CD14-positive monocyte (primary cell): ENCODE data around the gene CCL11. TPM values are rescaled to one million over a fixed set of nuclear protein-coding genes. Genes with fewer than 3 reads are reported as not detected.

ENCODE experiments used
- DNase-seq, 3 donors: peaks; one replicate each; pipeline ENCODE4 v3.0.0-alpha.2; 2011 to 2022
- H2AFZ ChIP-seq: 2 replicates; pipeline ENCODE4 v1.6.0; 2012; ENCODE audit warnings: mild to moderate bottlenecking, low read depth, low read length, inconsistent platforms; ENCODE audit not compliant: insufficient read depth, poor library complexity, severe bottlenecking
- H3K27ac ChIP-seq, 2 donors: 1 replicate in 1 of 2; 2 replicates in 1 of 2; pipeline ENCODE4 v1.5.1; 2012 to 2013; ENCODE audit warnings: low read length in 2 of 2, control low read depth in 1 of 2, inconsistent platforms in 1 of 2, low read depth in 1 of 2, mild to moderate bottlenecking in 1 of 2
- H3K27me3 ChIP-seq, 2 donors: one replicate each; pipeline versions ENCODE4 v1.6.0 to v1.6.1; 2011 to 2013; ENCODE audit warnings: low read length in 2 of 2; ENCODE audit not compliant: control insufficient read depth in 2 of 2, insufficient read depth in 2 of 2
- H3K36me3 ChIP-seq, 2 donors: replicated peaks in 1 of 2; 1 replicate in 1 of 2; 2 replicates in 1 of 2; pipeline versions ENCODE4 v1.5.1 to v1.6.1; 2012 to 2013; ENCODE audit warnings: low read length in 2 of 2, control low read depth in 1 of 2, inconsistent platforms in 1 of 2, mild to moderate bottlenecking in 1 of 2; ENCODE audit not compliant: insufficient read depth in 2 of 2, control insufficient read depth in 1 of 2
- H3K4me1 ChIP-seq, 2 donors: 1 replicate in 1 of 2; 2 replicates in 1 of 2; pipeline versions ENCODE4 v1.5.1 to v1.6.1; 2012 to 2013; ENCODE audit warnings: low read length in 2 of 2, control low read depth in 1 of 2, inconsistent platforms in 1 of 2, mild to moderate bottlenecking in 1 of 2, moderate library complexity in 1 of 2; ENCODE audit not compliant: insufficient read depth in 2 of 2, control insufficient read depth in 1 of 2
- H3K4me2 ChIP-seq: replicated peaks from 2 replicates; pipeline ENCODE3; 2012; ENCODE audit warnings: low read length, moderate library complexity, mild to moderate bottlenecking; ENCODE audit not compliant: poor library complexity, severe bottlenecking; ENCODE audit errors: extremely low read depth
- H3K4me3 ChIP-seq, 3 experiments: fragments of 200-600 bp in 1 of 3; sonication (generic) in 1 of 3; replicated peaks in 1 of 3; 1 replicate in 2 of 3; 2 replicates in 1 of 3; pipeline ENCODE4 v1.5.1; 2011 to 2013; ENCODE audit warnings: low read length in 3 of 3, mild to moderate bottlenecking in 3 of 3, control low read depth in 2 of 3, low read depth in 2 of 3, inconsistent platforms in 1 of 3, moderate library complexity in 1 of 3
- H3K79me2 ChIP-seq: 2 replicates; pipeline ENCODE4 v1.6.0; 2012; ENCODE audit warnings: mild to moderate bottlenecking, control low read depth, inconsistent platforms, low read length, moderate library complexity; ENCODE audit not compliant: insufficient read depth
- H3K9ac ChIP-seq: 2 replicates; pipeline ENCODE4 v1.6.0; 2017; ENCODE audit warnings: low read length, mild to moderate bottlenecking; ENCODE audit not compliant: insufficient read depth, poor library complexity, severe bottlenecking
- H3K9me3 ChIP-seq, 2 donors: replicated peaks in 1 of 2; 1 replicate in 1 of 2; 2 replicates in 1 of 2; pipeline versions ENCODE4 v1.5.1 to v1.6.1; 2012 to 2013; ENCODE audit warnings: low read length in 2 of 2, control low read depth in 1 of 2; ENCODE audit not compliant: control insufficient read depth in 1 of 2, insufficient read depth in 1 of 2
- H4K20me1 ChIP-seq: 2 replicates; pipeline ENCODE4 v1.6.0; 2012; ENCODE audit warnings: mild to moderate bottlenecking, low read length, control low read depth, moderate library complexity; ENCODE audit not compliant: insufficient read depth
- H3K27ac Mint-ChIP-seq, 7 donors: one replicate each; pipeline ENCODE4 v1.8.0; 2020; ENCODE audit warnings: mild to moderate bottlenecking in 7 of 7, mixed read lengths in 7 of 7, moderate library complexity in 6 of 7, inconsistent platforms in 2 of 7
- H3K27me3 Mint-ChIP-seq, 3 donors: one replicate each; pipeline ENCODE4 v1.8.0; 2021 to 2022; ENCODE audit warnings: low read depth in 3 of 3, mild to moderate bottlenecking in 3 of 3, mixed read lengths in 3 of 3, moderate library complexity in 3 of 3, inconsistent platforms in 1 of 3
- H3K36me3 Mint-ChIP-seq, 2 donors: one replicate each; pipeline ENCODE4 v1.8.0; 2020; ENCODE audit warnings: mixed read lengths in 2 of 2, inconsistent platforms in 1 of 2, mild to moderate bottlenecking in 1 of 2
- H3K4me1 Mint-ChIP-seq: one replicate; pipeline ENCODE4 v1.8.0; 2020; ENCODE audit warnings: mild to moderate bottlenecking, mixed read lengths
- H3K4me3 Mint-ChIP-seq, 2 donors: one replicate each; pipeline ENCODE4 v1.8.0; 2020; ENCODE audit warnings: mild to moderate bottlenecking in 2 of 2, mixed read lengths in 2 of 2, moderate library complexity in 1 of 2
- H3K9me3 Mint-ChIP-seq, 7 donors: one replicate each; pipeline ENCODE4 v1.8.0; 2020 to 2022; ENCODE audit warnings: mixed read lengths in 7 of 7, mild to moderate bottlenecking in 6 of 7, moderate library complexity in 6 of 7, inconsistent platforms in 2 of 7
- WGBS: methylation state at CpG from one replicate; pipeline ENCODE4 v1.1.5; 2013; ENCODE audit warnings: missing lambda C conversion rate; ENCODE audit not compliant: insufficient coverage; 5-methylcytosine and 5-hydroxymethylcytosine counted together
- intact Hi-C, 2 donors: fragments of 100-400 bp; cut with micrococcal nuclease; formaldehyde crosslinking; loops; one replicate each; pipeline versions ENCODE4 v1.15.0 to v1.15.1; 2023
- polyA plus RNA-seq, 3 donors: library from polyadenylated mRNA; depleted of rRNA in 1 of 3; unstranded in 2 of 3; stranded (reverse) in 1 of 3; fragments of 300-500 nt in 2 of 3; fragments of >200 nt in 1 of 3; fragmentation: Illumina TruSeq in 2 of 3; gene quantifications; 1 replicate in 2 of 3; 2 replicates in 1 of 3; pipeline ENCODE4 v1.2.3, GENCODE V29; 2012 to 2021
- TF ChIP-seq, protein P1 (sequence below): fragments of 200-600 bp; IDR thresholded peaks from one replicate; pipeline ENCODE4 v1.8.0; 2022; ENCODE audit warnings: antibody characterized with exemption, mild to moderate bottlenecking

CCL11 gene
- polyA plus RNA-seq, 3 donors, result not detected

DNA sequence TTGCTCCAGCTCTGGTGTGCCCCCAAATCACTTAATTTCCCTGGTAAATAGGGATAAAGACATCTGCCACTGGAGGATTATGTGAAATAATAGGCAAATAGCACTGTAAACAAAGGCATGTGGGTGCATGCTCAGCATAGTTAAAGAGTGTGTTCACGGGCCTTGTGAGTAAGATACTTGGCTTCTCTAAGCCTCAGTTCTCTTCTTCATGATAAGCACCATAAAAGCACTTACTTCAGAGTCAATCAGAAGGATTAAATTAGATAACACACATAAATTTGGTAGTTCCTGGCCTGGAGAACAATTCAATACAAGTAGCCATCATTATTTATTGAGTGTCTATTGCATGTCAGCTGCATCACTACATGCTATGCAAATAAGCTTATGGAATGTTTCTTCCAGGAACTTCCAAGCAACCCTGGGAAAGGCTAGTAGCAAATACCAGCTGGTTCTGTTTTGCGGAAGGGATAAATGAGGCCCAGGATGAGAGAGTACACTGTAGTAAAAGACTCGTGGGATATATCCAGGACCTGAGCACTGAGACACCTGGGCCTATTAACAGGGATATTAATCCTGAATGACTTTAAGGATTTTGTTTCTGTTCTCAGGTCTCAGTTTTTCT is 14.5 kb downstream of the CCL11 start:
- peak overlapping the region in 1 of 2 donors; percentile 3 for H3K27ac ChIP-seq
- TF ChIP-seq, protein P1, sequence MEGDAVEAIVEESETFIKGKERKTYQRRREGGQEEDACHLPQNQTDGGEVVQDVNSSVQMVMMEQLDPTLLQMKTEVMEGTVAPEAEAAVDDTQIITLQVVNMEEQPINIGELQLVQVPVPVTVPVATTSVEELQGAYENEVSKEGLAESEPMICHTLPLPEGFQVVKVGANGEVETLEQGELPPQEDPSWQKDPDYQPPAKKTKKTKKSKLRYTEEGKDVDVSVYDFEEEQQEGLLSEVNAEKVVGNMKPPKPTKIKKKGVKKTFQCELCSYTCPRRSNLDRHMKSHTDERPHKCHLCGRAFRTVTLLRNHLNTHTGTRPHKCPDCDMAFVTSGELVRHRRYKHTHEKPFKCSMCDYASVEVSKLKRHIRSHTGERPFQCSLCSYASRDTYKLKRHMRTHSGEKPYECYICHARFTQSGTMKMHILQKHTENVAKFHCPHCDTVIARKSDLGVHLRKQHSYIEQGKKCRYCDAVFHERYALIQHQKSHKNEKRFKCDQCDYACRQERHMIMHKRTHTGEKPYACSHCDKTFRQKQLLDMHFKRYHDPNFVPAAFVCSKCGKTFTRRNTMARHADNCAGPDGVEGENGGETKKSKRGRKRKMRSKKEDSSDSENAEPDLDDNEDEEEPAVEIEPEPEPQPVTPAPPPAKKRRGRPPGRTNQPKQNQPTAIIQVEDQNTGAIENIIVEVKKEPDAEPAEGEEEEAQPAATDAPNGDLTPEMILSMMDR, result no peak
- DNase-seq, result no peak
- H3K27ac Mint-ChIP-seq, result peak overlapping the region in 3 of 7 donors; percentile 13 to 47 (median 21)
- no peaks in the 10 kb centered on the region for H3K36me3 ChIP-seq
- no peak overlapping the region for H3K4me2 ChIP-seq
- H3K4me1 ChIP-seq, result peaks cover 34 to 39% of the 10 kb centered on the region in 2 donors
- H3K27me3 Mint-ChIP-seq, result peaks cover 2 to 3% (median 2%) of the 10 kb centered on the region in 3 donors
- H2AFZ ChIP-seq, result no peak overlapping the region
- H3K79me2 ChIP-seq, result no peaks in the 10 kb centered on the region
- intact Hi-C loops, result loop anchor here in 1 of 2 donors (5.0 to 10.0 kb wide), 2 partner anchors 65 to 93 kb away; partner anchors contain the start of gene CCL1
- H3K9me3 ChIP-seq, result no peaks in the 10 kb centered on the region
- no peak overlapping the region for H3K9ac ChIP-seq
- peaks cover 50% of the 10 kb centered on the region for H3K4me1 Mint-ChIP-seq
- H3K4me3 Mint-ChIP-seq, result no peak overlapping the region
- WGBS, result 100% methylated on average over 2 of the region's 3 CpGs
- H4K20me1 ChIP-seq, result no peaks in the 10 kb centered on the region
- H3K27me3 ChIP-seq, result no peaks in the 10 kb centered on the region
- H3K9me3 Mint-ChIP-seq, result peaks cover 0 to 4% (median 2%) of the 10 kb centered on the region in 7 donors
- no peaks in the 10 kb centered on the region for H3K36me3 Mint-ChIP-seq
- no peak overlapping the region for H3K4me3 ChIP-seq

DNA sequence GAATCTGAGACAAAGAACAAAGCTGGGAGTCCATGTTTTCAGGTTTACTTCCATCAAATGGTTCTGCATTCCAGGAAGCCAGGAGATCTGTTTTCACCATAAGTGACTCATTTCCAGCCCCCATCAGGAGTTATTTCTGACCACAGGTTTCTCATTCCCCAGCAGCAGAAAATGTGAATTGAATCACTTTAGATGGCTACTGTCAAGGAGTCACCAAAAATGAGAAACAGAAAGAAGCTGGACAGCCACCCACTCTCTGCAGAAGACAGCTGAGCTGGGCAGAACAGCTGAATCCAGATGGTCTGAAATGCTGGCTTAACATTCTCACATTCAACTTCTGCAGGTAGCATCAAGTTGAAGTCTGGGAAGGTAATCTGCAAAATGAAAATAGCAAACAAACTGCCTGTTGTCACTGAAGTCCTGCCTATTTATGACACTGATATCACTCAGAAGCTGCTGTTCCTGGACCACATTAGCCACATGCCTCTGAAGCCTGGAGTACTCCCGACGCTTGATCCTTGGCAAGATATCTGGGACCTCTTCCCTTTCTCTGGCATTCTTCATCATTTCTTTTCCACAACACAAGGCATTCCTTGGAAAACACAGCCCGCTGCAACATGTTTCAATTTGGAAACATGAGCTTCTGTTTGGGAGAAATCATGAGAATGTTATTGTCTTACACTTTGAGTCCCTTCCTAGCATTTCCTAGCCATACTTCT is 15.3 kb downstream of the CCL11 start:
- Histone ChIP-seq H3K9ac (no peak overlapping the region), H3K4me2 (no peak overlapping the region), H3K4me1 (peaks cover 34 to 41% of the 10 kb centered on the region in 2 donors), H3K36me3 (no peaks in the 10 kb centered on the region), H3K27ac (no peak overlapping the region), H2AFZ (no peak overlapping the region), H3K9me3 (no peaks in the 10 kb centered on the region), H3K27me3 (no peaks in the 10 kb centered on the region), H3K4me3 (no peak overlapping the region), H3K79me2 (no peaks in the 10 kb centered on the region), H4K20me1 (no peaks in the 10 kb centered on the region)
- H3K4me1 Mint-ChIP-seq, result peaks cover 53% of the 10 kb centered on the region
- H3K4me3 Mint-ChIP-seq, result no peak overlapping the region
- peak in 2 of 3 donors; percentile 33 to 67 for DNase-seq
- H3K27me3 Mint-ChIP-seq, result peaks cover 2 to 3% (median 2%) of the 10 kb centered on the region in 3 donors
- intact Hi-C loops, result loop anchor here in 1 of 2 donors (5.0 to 10.0 kb wide), 2 partner anchors 64 to 94 kb away; partner anchors contain the start of gene CCL1
- no peak overlapping the region for H3K27ac Mint-ChIP-seq
- no peaks in the 10 kb centered on the region for H3K36me3 Mint-ChIP-seq
- WGBS, result no CpG with 5 or more reads among the region's 3 CpGs
- TF ChIP-seq, protein P1, result no peak
- H3K9me3 Mint-ChIP-seq, result peaks cover 0 to 3% (median 2%) of the 10 kb centered on the region in 7 donors
